Measurements from ENCODE around the gene MTMR10. TPM values are rescaled to one million over a fixed set of nuclear protein-coding genes. Genes with fewer than 3 reads are reported as not detected.

The MTMR10 gene
- total RNA-seq, 1 donor from 2014 or later: 29.2 TPM

DNA sequence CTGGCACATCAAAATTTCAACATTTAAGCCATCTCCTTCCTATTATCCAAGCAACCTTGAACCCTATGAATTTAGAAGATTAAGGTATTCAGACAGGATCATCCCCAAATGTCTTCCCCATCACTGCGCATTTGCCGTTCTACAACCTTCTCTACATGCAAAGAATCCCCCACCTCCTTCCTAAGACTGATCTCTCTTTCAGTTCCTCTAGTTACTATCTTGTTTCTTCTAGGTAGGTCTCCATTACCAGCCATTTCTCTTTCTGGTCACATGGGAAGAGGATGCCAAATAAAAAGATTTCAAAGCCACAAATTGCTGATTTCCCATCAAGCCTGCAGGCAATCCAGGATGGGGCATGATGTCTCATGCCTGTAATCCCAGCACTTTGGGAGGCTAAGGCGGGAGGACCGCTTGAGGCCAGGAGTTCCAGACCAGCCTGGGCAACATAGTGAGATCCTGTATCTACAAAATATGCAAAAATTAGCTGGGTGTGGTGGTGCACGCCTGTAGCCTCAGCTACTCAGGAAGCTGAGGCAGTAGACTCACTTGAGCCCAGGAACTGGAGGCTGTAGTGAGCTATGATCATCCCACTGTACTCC is 29.7 kb upstream of the MTMR10 start:
- Histone ChIP-seq H3K27ac (no peak overlapping the region), H3K4me3 (no peak overlapping the region), H3K9me3 (no peaks in the 10 kb centered on the region), H3K4me1 (peaks cover 19% of the 10 kb centered on the region), H3K36me3 (no peaks in the 10 kb centered on the region), H3K27me3 (no peaks in the 10 kb centered on the region)
- TF ChIP-seq POLR2A (IDR thresholded peaks at IDR 0.05) (no peak), POLR2AphosphoS5 (IDR thresholded peaks at IDR 0.05; ENCODE audit: insufficient read depth in 1 of 2, low read depth in 1 of 2) (no peak)
- TF ChIP-seq, protein P1, sequence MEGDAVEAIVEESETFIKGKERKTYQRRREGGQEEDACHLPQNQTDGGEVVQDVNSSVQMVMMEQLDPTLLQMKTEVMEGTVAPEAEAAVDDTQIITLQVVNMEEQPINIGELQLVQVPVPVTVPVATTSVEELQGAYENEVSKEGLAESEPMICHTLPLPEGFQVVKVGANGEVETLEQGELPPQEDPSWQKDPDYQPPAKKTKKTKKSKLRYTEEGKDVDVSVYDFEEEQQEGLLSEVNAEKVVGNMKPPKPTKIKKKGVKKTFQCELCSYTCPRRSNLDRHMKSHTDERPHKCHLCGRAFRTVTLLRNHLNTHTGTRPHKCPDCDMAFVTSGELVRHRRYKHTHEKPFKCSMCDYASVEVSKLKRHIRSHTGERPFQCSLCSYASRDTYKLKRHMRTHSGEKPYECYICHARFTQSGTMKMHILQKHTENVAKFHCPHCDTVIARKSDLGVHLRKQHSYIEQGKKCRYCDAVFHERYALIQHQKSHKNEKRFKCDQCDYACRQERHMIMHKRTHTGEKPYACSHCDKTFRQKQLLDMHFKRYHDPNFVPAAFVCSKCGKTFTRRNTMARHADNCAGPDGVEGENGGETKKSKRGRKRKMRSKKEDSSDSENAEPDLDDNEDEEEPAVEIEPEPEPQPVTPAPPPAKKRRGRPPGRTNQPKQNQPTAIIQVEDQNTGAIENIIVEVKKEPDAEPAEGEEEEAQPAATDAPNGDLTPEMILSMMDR (IDR thresholded peaks at IDR 0.05): no peak
- intact Hi-C loops (cut with DNase I): no loop called here
- no peak for DNase-seq (ENCODE audit: extremely low spot score in 2 of 2)

GRCh38 chr15:31020542-31020941 is 29.1 kb upstream of the MTMR10 start:
- no peaks in the 10 kb centered on the region for H3K36me3 ChIP-seq
- no peak overlapping the region for H3K27ac ChIP-seq
- DNase-seq (ENCODE audit: extremely low spot score in 2 of 2): no peak
- TF ChIP-seq, protein P1 (IDR thresholded peaks at IDR 0.05): no peak
- no peak for TF ChIP-seq POLR2AphosphoS5 (IDR thresholded peaks at IDR 0.05; ENCODE audit: insufficient read depth in 1 of 2, low read depth in 1 of 2)
- TF ChIP-seq POLR2A (IDR thresholded peaks at IDR 0.05): no peak
- H3K9me3 ChIP-seq: no peaks in the 10 kb centered on the region
- no peaks in the 10 kb centered on the region for H3K27me3 ChIP-seq
- intact Hi-C loops (cut with DNase I): no loop called here
- H3K4me3 ChIP-seq: no peak overlapping the region
- H3K4me1 ChIP-seq: peaks cover 19% of the 10 kb centered on the region

- Histone ChIP-seq H3K27me3 (no peaks in the 10 kb centered on the region), H3K4me1 (peaks cover 19% of the 10 kb centered on the region), H3K36me3 (no peaks in the 10 kb centered on the region), H3K9me3 (no peaks in the 10 kb centered on the region), H3K4me3 (no peak overlapping the region), H3K27ac (no peak overlapping the region)
- TF ChIP-seq POLR2A (IDR thresholded peaks at IDR 0.05) (no peak), POLR2AphosphoS5 (IDR thresholded peaks at IDR 0.05; ENCODE audit: insufficient read depth in 1 of 2, low read depth in 1 of 2) (no peak)
- TF ChIP-seq, protein P1 (IDR thresholded peaks at IDR 0.05): no peak
- DNase-seq (ENCODE audit: extremely low spot score in 2 of 2): no peak
- intact Hi-C loops (cut with DNase I): no loop called here
Measured at GRCh38 chr15:31019986-31020385, 28.6 kb upstream of the MTMR10 start.

DNA sequence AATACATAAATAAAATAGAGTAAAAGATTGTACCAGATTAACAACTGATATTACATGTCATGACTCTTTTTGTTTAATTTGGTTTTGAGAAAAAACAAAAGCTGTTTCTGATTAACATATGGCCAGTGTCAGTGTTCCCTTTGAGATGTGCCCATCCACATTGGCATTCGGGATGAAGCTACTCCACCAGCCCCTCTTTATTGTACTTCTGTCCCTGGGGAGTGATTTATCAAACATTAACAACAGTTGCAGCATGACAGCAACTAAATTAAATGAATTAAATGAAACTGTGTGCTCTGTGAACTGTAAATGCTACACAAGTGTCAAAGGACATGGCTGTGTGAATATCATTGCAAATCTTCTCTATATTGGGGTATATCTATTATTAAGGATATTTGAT is 25.9 kb upstream of the MTMR10 start:
- TF ChIP-seq POLR2A (IDR thresholded peaks at IDR 0.05) (no peak), POLR2AphosphoS5 (IDR thresholded peaks at IDR 0.05; ENCODE audit: insufficient read depth in 1 of 2, low read depth in 1 of 2) (no peak)
- TF ChIP-seq, protein P1 (IDR thresholded peaks at IDR 0.05): no peak
- intact Hi-C loops (cut with DNase I): no loop called here
- Histone ChIP-seq H3K4me1 (no peaks in the 10 kb centered on the region), H3K9me3 (peaks cover 4% of the 10 kb centered on the region), H3K36me3 (no peaks in the 10 kb centered on the region), H3K27me3 (no peaks in the 10 kb centered on the region), H3K27ac (no peak overlapping the region), H3K4me3 (no peak overlapping the region)
- DNase-seq (ENCODE audit: extremely low spot score in 2 of 2): no peak

DNA sequence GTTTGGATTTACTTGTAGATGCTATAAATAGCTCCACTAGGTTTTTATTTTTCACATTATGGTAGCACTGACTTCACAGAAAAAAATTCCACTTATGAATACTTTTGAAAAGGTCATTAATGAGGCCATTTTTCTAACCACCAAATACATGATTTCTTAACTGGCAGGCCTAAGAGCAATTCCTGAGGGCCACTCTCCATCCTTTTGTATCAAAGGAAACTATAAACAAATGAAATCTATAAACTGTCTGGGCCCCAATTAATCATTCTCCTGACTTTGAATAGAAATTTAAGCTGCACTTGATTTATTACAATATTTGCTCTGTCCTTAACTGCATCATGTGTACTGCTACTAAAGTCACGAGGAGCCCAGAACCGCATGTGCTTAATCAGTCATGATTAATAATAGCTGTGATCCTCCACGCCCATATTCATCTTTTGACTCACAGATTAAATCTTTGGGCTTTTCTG is 25.1 kb upstream of the MTMR10 start:
- TF ChIP-seq POLR2A (IDR thresholded peaks at IDR 0.05) (no peak), POLR2AphosphoS5 (IDR thresholded peaks at IDR 0.05; ENCODE audit: insufficient read depth in 1 of 2, low read depth in 1 of 2) (peak in 1 of 2 donors; percentile 51)
- TF ChIP-seq, protein P1 (IDR thresholded peaks at IDR 0.05): no peak
- H3K27ac ChIP-seq: no peak overlapping the region
- no peaks in the 10 kb centered on the region for H3K27me3 ChIP-seq
- intact Hi-C loops (cut with DNase I): no loop called here
- no peak for DNase-seq (ENCODE audit: extremely low spot score in 2 of 2)
- H3K36me3 ChIP-seq: no peaks in the 10 kb centered on the region
- H3K9me3 ChIP-seq: peaks cover 6% of the 10 kb centered on the region
- H3K4me3 ChIP-seq: no peak overlapping the region
- no peaks in the 10 kb centered on the region for H3K4me1 ChIP-seq

Data from vagina (tissue), 2 donors.